Liver (tissue), 9 donors: ENCODE data around the gene ZSCAN5A. TPM values are rescaled to one million over a fixed set of nuclear protein-coding genes. Genes with fewer than 3 reads are reported as not detected.

Experiments used
- DNase-seq: peaks from one replicate; pipeline ENCODE4 v3.0.0-alpha.2; 2017; ENCODE audit warnings: low spot score
- H3K27ac ChIP-seq, 2 donors: one replicate each; pipeline ENCODE4 v1.7.0; 2013; ENCODE audit warnings: inconsistent platforms in 2 of 2, low read length in 2 of 2, control low read depth in 1 of 2, low read depth in 1 of 2, mild to moderate bottlenecking in 1 of 2
- H3K27me3 ChIP-seq, 4 donors: one replicate each; pipeline versions ENCODE4 v1.6.1 to v1.7.0; 2013; ENCODE audit warnings: low read length in 3 of 4, inconsistent platforms in 1 of 4, mild to moderate bottlenecking in 1 of 4, moderate library complexity in 1 of 4; ENCODE audit not compliant: control insufficient read depth in 4 of 4, insufficient read depth in 4 of 4
- H3K36me3 ChIP-seq, 4 donors: one replicate each; pipeline versions ENCODE4 v1.6.1 to v1.7.0; 2013; ENCODE audit warnings: low read length in 3 of 4, mild to moderate bottlenecking in 3 of 4, low read depth in 1 of 4, moderate library complexity in 1 of 4; ENCODE audit not compliant: control insufficient read depth in 4 of 4, insufficient read depth in 3 of 4
- H3K4me1 ChIP-seq, 4 donors: one replicate each; pipeline versions ENCODE4 v1.6.1 to v1.7.0; 2013; ENCODE audit warnings: low read length in 3 of 4, mild to moderate bottlenecking in 3 of 4, moderate library complexity in 1 of 4; ENCODE audit not compliant: control insufficient read depth in 4 of 4, insufficient read depth in 4 of 4
- H3K4me3 ChIP-seq, 3 donors: one replicate each; pipeline versions ENCODE4 v1.6.1 to v1.7.0; 2013; ENCODE audit warnings: low read length in 3 of 3, control low read depth in 1 of 3, low read depth in 1 of 3, mild to moderate bottlenecking in 1 of 3
- H3K9ac ChIP-seq, 2 donors: one replicate each; pipeline ENCODE4 v1.7.0; 2013; ENCODE audit warnings: low read length in 2 of 2, mild to moderate bottlenecking in 2 of 2, moderate library complexity in 2 of 2, control low read depth in 1 of 2, low read depth in 1 of 2
- H3K9me3 ChIP-seq, 4 donors: one replicate each; pipeline versions ENCODE4 v1.6.1 to v1.7.0; 2013; ENCODE audit warnings: low read length in 3 of 4; ENCODE audit not compliant: control insufficient read depth in 4 of 4
- CTCF ChIP-seq: fragments of 150-350 bp; IDR thresholded peaks from 2 replicates; pipeline ENCODE4 v1.5.1; 2017; ENCODE audit warnings: improper control_type of control experiment, low read depth, low read length; ENCODE audit not compliant: missing input control
- FOXA1 ChIP-seq: IDR thresholded peaks from 2 replicates; pipeline ENCODE4 v1.6.1; 2016; ENCODE audit warnings: antibody characterized with exemption
- FOXA2 ChIP-seq: IDR thresholded peaks from 2 replicates; pipeline ENCODE4 v1.6.1; 2016; ENCODE audit warnings: antibody characterized with exemption
- GABPA ChIP-seq, 2 donors: IDR thresholded peaks in 1 of 2; conservative IDR thresholded peaks in 1 of 2; 2 replicates each; pipeline ENCODE4 v1.6.1; 2016; ENCODE audit warnings: antibody characterized with exemption in 2 of 2, mild to moderate bottlenecking in 1 of 2, moderate library complexity in 1 of 2
- HNF4G ChIP-seq: IDR thresholded peaks from 2 replicates; pipeline ENCODE4 v1.6.1; 2016; ENCODE audit warnings: antibody characterized with exemption
- MAX ChIP-seq: IDR thresholded peaks from 2 replicates; pipeline ENCODE4 v1.6.1; 2016; ENCODE audit warnings: antibody characterized with exemption
- NR2F2 ChIP-seq: IDR thresholded peaks from 2 replicates; pipeline ENCODE4 v1.6.1; 2016; ENCODE audit warnings: antibody characterized with exemption
- RAD21 ChIP-seq, 2 donors: IDR thresholded peaks; 2 replicates each; pipeline ENCODE4 v1.6.1; 2016; ENCODE audit warnings: antibody characterized with exemption in 2 of 2, mild to moderate bottlenecking in 2 of 2
- REST ChIP-seq: IDR thresholded peaks from 2 replicates; pipeline ENCODE4 v1.6.1; 2016; ENCODE audit warnings: antibody characterized with exemption, mild to moderate bottlenecking
- RXRA ChIP-seq, 2 donors: IDR thresholded peaks; 2 replicates each; pipeline ENCODE4 v1.6.1; 2017 to 2018; ENCODE audit warnings: antibody characterized with exemption in 2 of 2, mild to moderate bottlenecking in 1 of 2
- ZBTB33 ChIP-seq: IDR thresholded peaks from 2 replicates; pipeline ENCODE4 v1.6.1; 2016; ENCODE audit warnings: antibody characterized with exemption
- WGBS: extraction: QIAGEN DNeasy Blood & Tissue Kit; methylation state at CpG from one replicate; pipeline ENCODE4 v1.1.7; 2013; 5-methylcytosine and 5-hydroxymethylcytosine counted together
- polyA plus RNA-seq, 2 donors: library from polyadenylated mRNA; stranded (reverse) in 1 of 2; unstranded in 1 of 2; fragments of 200-250 nt in 1 of 2; fragments of >200 nt in 1 of 2; fragmentation: Nextera tagmentation in 1 of 2; extraction: Ambion mirVana in 1 of 2; gene quantifications; one replicate each; pipeline versions ENCODE4 v1.2.1 to v1.2.3, GENCODE V29; 2013 to 2015
- total RNA-seq, 2 donors: library from RNA; depleted of rRNA; stranded (reverse); fragments of >200 nt; gene quantifications; one replicate each; pipeline ENCODE4 v1.2.3, GENCODE V29; 2014
- donor health status: healthy.
- donor health status: healthy.
- donor health status: healthy.
- donor health status: healthy.
- donor health status: healthy.

ZSCAN5A gene
- total and polyA plus RNA-seq, 4 donors = 2.2 to 9.6 (median 5.0) TPM

GRCh38 chr19:56306016-56306415 lies 8.6 kb downstream of the ZSCAN5A start:
- DNase-seq = no peak
- TF ChIP-seq GABPA (IDR thresholded peaks at IDR 0.05 in 1 of 2, conservative IDR thresholded peaks at IDR 0.05 in 1 of 2) (no peak), RXRA (IDR thresholded peaks at IDR 0.05) (no peak), CTCF (no peak), FOXA2 (no peak), ZBTB33 (no peak), REST (no peak), FOXA1 (no peak), MAX (no peak), NR2F2 (no peak), RAD21 (IDR thresholded peaks at IDR 0.05) (no peak)
- Histone ChIP-seq H3K27me3 (no peaks in the 10 kb centered on the region), H3K27ac (no peak overlapping the region), H3K4me1 (peaks cover 0 to 8% (median 7%) of the 10 kb centered on the region in 4 donors), H3K4me3 (no peak overlapping the region), H3K9me3 (no peaks in the 10 kb centered on the region), H3K9ac (no peak overlapping the region), H3K36me3 (peaks cover 0 to 27% (median 5%) of the 10 kb centered on the region in 4 donors)
- WGBS = 88% methylated on average over 9 of the region's 11 CpGs

- Histone ChIP-seq H3K4me3 (no peak overlapping the region), H3K4me1 (peaks cover 0 to 8% (median 7%) of the 10 kb centered on the region in 4 donors), H3K36me3 (peaks cover 0 to 27% (median 5%) of the 10 kb centered on the region in 4 donors), H3K27ac (no peak overlapping the region), H3K9me3 (no peaks in the 10 kb centered on the region), H3K9ac (no peak overlapping the region), H3K27me3 (no peaks in the 10 kb centered on the region)
- 94% methylated on average over 9 of the region's 9 CpGs for WGBS
- no peak for DNase-seq
- TF ChIP-seq GABPA (IDR thresholded peaks at IDR 0.05 in 1 of 2, conservative IDR thresholded peaks at IDR 0.05 in 1 of 2) = no peak
- no peak for TF ChIP-seq HNF4G
- TF ChIP-seq FOXA2 = no peak
- TF ChIP-seq CTCF = no peak
- TF ChIP-seq RAD21 (IDR thresholded peaks at IDR 0.05) = no peak
Observed at GRCh38 chr19:56304243-56304642, 10.4 kb downstream of the ZSCAN5A start.
